ENCODE data around the gene CORO2A.

GRCh38 chr9:98175028-98175569 lies 17.3 kb downstream of the CORO2A start:
- TF ChIP-seq EP300 (IDR thresholded peaks at IDR 0.05): no peak
- TF ChIP-seq CTCF (IDR thresholded peaks at IDR 0.05): no peak
